Activated CD8-positive, alpha-beta memory T cell treated with anti-CD3 and anti-CD28 coated beads for 48 hours (primary cell): ENCODE data around the gene LYRM2.
A peak's percentile ranks its signal among the peaks of the same experiment; 100 is the strongest.

Experiments
- DNase-seq, 3 experiments: peaks; one replicate each; pipeline ENCODE4 v3.0.0-alpha.2; 2020; ENCODE audit warnings: low read depth in 2 of 3, low spot score in 2 of 3

The LYRM2 gene, protein sequence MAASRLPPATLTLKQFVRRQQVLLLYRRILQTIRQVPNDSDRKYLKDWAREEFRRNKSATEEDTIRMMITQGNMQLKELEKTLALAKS

GRCh38 chr6:89638320-89639195 is at the start of gene LYRM2:
LYRM2 (minus strand) TSS chr6:89638747; CDS start chr6:89638716, 31 bp downstream.
- DNase-seq: peak; percentile 83 to 89 (median 84)

DNA sequence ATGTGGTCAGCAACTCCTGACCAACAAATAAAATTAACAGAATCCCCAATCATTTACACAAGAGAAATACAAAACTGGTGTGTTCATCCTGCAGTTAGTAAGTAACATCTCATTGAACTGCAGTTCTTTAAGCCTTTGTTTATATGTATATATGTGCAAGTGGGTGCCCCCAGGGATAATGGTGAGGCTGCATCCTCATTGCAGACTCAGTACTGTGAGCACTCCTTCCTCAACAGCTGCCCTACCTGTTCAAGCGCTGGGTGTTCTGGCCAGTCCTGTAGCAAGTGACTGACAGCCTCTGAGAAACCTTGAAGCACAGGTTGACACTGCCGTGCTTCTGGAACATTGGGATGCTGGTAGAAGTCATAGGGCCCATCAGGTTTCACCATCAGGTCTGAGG is 49.8 kb upstream of the LYRM2 start:
- DNase-seq: no peak

DNA sequence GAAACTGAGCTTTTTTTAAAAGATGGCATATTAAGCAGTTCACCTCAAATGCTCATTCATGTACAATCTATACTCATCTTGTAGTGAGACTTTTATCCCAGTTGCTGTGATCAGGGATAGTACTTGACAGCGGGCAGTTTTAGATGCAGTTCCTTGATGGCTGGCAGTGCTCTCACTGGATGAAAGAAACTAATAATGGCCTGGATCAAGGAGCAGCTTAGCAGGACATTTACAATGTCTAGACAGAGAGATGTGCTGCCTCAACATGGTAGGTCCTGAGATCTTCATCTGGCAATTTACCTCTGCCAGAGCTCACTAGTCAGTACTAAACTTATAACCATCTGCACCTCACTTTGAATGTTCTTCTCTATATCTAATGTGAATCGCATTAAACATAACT is 46.8 kb upstream of the LYRM2 start:
- DNase-seq: no peak

DNA sequence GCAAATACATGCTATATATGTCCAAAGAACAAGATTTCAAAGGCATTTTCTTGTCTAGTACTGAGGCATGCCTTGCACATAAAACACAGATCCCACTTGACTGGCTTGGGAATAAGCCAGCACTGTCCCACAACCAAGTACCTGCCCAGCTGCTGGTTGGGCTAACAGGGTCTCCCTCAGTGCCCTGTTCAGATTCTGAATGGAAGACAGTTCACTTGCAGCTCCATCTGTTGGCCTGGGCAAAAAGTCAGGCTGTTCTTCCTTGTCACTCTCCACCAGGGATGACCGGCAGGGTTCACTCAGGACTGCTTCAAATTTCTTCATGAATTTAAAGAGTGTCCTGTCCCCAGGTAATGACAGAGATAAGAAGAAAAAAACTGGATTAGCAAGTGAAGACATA is 44.4 kb upstream of the LYRM2 start:
- no peak for DNase-seq

DNA sequence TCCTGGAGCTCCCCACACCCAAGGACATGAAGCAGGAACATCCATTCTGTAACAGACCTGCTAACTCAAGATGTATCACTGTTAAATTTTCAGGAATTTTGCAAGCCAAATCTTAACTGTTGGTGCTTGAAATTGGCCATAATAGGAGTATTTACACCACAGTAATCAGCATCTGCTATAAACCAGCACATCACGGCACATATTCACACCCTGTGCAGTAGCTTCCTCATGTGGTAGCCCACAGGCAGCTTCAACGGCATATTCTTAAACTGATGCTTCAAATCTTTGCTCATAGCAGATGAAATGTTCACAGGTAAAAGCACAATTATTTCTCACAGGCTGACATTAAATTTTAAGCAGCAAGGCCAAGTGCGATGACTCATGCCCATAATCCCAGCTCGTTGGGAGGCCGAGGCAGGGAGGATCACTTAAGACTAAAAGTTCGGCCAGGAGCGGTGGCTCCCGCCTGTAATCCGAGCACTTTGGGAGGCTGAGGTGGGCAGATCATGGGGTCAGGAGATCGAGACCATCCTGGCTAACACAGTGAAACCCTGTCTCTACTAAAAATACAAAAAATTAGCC is 43.5 kb upstream of the LYRM2 start:
- DNase-seq: no peak

- DNase-seq: no peak
These were observed 42.0 kb upstream of the LYRM2 start for GRCh38 chr6:89680551-89680950.

DNA sequence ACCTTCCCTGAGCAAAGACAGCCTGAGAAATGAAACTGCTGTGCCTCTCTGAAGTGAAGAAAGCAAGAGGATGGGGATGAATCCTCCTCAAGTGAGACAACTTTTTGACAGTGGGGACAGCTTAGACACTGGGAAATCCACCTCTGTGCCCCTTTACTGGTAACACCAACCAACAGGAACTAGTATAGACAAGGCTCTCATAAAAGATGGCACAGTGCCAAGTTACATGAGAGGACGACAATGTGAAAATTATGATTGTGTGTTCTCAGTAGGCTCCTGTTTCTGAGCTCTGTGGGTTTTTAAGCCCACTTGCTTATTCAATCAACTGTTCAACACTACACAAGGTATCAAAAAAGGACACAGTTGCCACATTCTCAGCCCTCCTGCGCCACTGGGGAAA is 41.6 kb upstream of the LYRM2 start:
- no peak for DNase-seq

DNA sequence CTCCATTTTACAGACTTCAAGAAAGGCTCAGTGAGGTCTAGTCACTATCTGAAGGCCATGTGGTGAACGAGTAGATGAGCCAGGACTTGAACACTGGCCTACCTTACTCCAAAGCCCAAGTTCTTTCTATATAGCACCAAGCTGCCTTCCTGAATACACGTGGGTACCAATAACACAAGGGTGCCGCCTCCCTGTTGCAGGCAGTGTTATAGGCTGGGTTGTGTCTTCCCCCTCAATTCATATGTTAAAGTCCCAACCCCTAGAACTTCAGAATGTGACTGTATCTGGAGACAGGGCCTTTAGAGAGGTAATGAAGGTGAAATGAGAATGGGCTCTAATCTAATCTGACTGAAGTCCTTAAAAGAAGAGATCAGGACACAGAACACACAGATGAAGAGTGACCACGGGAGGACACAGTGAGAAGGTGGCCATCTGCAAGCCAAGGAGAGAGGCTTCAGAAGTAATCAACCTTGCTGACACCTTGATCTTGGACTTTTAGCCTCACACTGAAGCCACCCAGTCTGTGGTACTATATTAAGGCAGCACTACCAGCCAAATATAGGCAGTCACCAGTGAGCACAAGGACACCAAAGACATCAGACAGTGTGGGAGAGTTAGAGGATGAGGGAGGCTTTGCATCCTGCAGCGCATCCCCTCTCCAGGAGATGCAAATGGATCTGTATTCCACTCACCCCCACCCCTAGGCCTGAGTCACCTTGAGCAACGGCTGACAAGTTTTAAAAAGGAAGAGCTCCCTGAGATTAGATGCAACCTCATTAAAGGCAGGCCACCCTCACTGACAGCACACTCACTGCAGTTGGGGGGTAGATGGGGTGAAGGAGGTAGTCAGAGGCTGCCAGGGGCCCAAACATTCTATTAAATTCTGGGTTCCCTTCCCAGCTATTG is 40.9 kb upstream of the LYRM2 start:
- DNase-seq: no peak

DNA sequence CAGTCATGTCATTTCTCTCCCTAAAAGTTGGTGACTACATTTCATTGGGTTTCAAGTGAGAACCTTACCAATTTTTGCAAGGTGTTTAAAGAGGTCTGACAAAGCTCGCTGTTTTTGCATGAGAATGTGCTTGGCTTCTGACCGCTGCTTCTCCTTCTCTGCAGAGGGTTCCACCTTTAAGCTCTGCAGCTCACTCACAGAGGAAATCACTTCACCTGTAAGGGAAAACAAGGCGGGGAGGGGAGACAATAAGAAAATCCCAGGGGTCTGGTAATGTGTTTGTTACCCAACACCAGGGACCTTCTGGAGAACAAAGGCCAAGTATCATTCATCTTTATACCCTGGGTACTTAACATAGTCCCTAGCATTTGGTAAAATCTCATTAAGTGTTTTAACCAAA is 40.0 kb upstream of the LYRM2 start:
- no peak for DNase-seq

DNA sequence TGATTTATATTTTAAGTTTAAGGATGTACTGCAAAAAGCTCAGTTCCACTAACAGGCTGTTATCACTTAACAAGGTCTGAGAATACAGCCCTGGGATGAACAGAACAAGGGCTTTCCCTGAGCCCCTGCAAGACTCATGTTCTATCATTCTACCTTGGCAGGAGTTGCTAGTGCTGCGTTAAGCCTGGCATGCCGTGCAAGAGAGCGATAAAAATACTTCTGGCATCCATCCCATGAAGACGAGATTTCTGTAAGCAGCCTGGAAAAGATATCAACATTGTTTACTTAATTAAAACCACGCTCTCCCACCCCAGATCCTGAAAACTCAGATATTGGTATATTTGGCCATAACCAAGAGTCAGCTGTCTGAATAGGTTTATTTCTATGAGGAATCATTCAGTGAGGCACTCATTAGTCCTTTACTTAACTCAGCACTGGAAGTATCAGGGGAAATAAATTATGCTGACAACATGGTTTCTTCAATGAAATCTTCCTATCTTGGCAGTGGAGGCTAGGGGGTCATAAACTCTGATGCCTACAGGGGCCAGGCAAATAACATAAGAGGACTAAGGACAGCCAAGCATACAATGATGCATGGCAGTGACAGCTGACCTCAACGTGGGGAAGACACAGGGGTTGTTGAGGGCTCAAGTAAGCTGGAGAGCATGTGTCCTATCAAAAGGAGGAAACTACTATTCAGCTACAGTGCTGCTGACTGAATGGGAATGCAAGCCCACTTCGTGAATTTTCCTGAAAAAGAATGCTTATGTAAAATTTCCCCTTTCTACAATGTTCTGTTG is 37.6 kb upstream of the LYRM2 start:
- DNase-seq: no peak

GRCh38 chr6:89670935-89671565 is 32.5 kb upstream of the LYRM2 start:
- no peak for DNase-seq

DNA sequence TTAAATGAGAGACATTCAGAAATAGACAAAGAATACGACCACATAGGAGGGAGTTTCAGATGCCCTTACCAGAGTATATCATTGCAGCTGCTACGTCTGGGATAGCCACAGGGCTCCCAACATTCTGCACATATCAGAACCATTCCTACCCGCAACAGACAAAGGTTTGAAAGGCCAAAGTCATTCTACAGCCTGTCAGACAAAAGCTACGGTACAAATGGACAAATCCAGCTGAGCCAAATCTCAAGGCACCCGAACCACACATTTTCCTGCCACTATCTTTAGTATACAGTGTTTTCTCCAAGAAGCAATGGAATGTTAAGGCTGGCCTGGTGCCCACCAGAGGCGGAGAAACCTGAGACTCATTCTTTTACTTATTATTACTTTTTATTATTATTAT is 30.5 kb upstream of the LYRM2 start:
- no peak for DNase-seq

GRCh38 chr6:89667872-89668556 is 29.5 kb upstream of the LYRM2 start:
- no peak for DNase-seq

- no peak for DNase-seq
These were observed 24.2 kb upstream of the LYRM2 start for GRCh38 chr6:89662659-89663223.

GRCh38 chr6:89661559-89661958 is 23.0 kb upstream of the LYRM2 start:
- DNase-seq: no peak

GRCh38 chr6:89660981-89661380 is 22.4 kb upstream of the LYRM2 start:
- DNase-seq: no peak

DNA sequence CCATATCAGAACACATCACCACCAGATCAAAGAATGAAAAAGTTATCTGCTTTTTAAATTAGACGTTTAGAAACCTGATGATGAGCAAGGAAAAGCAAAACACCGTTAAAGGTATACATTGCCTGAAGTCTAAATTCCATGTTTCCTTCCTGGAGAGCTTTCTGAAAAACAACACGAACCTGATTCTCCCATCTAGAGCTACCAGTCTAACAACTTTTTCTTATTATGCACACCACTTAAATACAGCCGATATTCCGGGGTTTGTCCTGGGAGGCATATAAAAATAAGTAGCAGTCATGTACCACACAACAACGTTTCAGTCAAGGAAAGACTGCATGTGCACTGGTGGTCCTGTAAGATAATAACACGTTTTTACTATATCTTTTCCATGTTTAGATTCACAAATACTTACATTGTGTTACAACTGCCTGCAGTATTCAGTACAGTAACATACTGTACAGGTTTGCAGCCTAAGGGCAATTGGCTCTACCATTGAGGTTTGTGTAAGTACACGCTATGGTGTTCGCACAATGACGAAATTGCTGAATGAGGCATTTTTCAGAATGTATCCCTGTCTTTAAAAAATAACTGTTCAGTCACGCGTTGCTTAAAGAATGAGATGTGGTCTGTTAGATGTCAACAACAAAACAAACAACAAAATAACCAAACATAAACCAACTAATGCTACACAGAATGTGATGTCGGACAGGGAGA is 19.1 kb upstream of the LYRM2 start:
- DNase-seq: no peak

DNA sequence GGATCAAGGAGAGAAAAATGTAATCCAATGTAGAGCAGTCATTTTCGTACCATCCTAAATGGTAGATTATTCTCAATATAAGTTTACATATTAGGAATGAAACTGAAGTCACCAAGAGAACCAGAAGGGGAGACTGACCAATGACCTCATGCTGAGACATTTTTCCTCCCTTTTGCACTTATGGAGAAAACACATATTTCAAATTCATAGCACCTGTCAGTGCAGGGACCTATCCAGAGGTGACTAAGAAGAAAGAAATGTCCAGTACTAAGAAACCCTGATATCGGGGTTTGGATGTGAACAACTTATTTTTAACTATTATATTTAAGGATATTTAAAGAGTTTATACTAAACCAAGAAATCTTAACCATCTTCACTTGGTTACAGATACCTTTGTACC is 16.6 kb upstream of the LYRM2 start:
- DNase-seq: no peak

- DNase-seq: no peak
These were observed 12.0 kb upstream of the LYRM2 start for GRCh38 chr6:89650579-89650978.
